GM12891 (cell line): Measurements from ENCODE around the gene TESK1.
"Not testable (repeated sequence)": the region's sequence is repeated elsewhere in the genome, so short reads cannot be mapped to it uniquely, and the experiment has no call there.

Experiments used
- DNase-seq: peaks from one replicate; pipeline ENCODE4 v3.0.0; 2011; ENCODE audit warnings: low spot score; ENCODE audit not compliant: insufficient read length
- FAIRE-seq: peaks from 2 replicates; lab custom pipeline; 2011; peaks lifted over from hg19 to GRCh38; lab: Jason Lieb, UNC
- PAX5 ChIP-seq: IDR thresholded peaks from 2 replicates; pipeline ENCODE4 v1.6.1; 2011; ENCODE audit warnings: low read length, moderate library complexity, mild to moderate bottlenecking; ENCODE audit not compliant: insufficient read depth, severe bottlenecking
- POLR2A ChIP-seq: IDR thresholded peaks from 2 replicates; pipeline ENCODE4 v1.6.1; 2011; ENCODE audit warnings: low read depth, low read length, control low read depth
- POLR2AphosphoS5 ChIP-seq: IDR thresholded peaks from 2 replicates; pipeline ENCODE4 v1.6.1; 2011; ENCODE audit warnings: low read depth, low read length, control low read depth
- POU2F2 ChIP-seq: IDR thresholded peaks from 2 replicates; pipeline ENCODE4 v1.6.1; 2011; ENCODE audit warnings: low read depth, mild to moderate bottlenecking, control low read depth, low read length, moderate library complexity
- SPI1 ChIP-seq: IDR thresholded peaks from 2 replicates; pipeline ENCODE4 v1.6.1; 2011; ENCODE audit warnings: low read depth, low read length, control low read depth
- TAF1 ChIP-seq: IDR thresholded peaks from 2 replicates; pipeline ENCODE4 v1.6.1; 2011; ENCODE audit warnings: low read depth, low read length, control low read depth

TESK1 gene

GRCh38 chr9:35629597-35629996 lies 24.5 kb downstream of the TESK1 start:
- FAIRE-seq (peak; percentile 68), DNase-seq (no peak)
- TF ChIP-seq POLR2AphosphoS5 (no peak), POLR2A (no peak), PAX5 (no peak), SPI1 (no peak), POU2F2 (no peak), TAF1 (no peak)

GRCh38 chr9:35635730-35636129 lies 30.7 kb downstream of the TESK1 start:
- DNase-seq (no peak), FAIRE-seq (no peak)
- TF ChIP-seq POU2F2: no peak
- TF ChIP-seq POLR2A: no peak
- TF ChIP-seq TAF1: no peak
- no peak for TF ChIP-seq SPI1
- TF ChIP-seq PAX5: no peak
- no peak for TF ChIP-seq POLR2AphosphoS5

GRCh38 chr9:35636135-35636876 lies 31.2 kb downstream of the TESK1 start:
- TF ChIP-seq PAX5 (no peak), SPI1 (no peak), POLR2A (no peak), POLR2AphosphoS5 (no peak), POU2F2 (no peak), TAF1 (no peak)
- FAIRE-seq: no peak

GRCh38 chr9:35636877-35637246 lies 31.8 kb downstream of the TESK1 start:
- peak; percentile 28 for FAIRE-seq
- not testable (repeated sequence) for DNase-seq

More at GRCh38 chr9:35636135-35636876, 31.2 kb downstream of the TESK1 start:
- DNase-seq: no peak

GRCh38 chr9:35637427-35637955 lies 32.4 kb downstream of the TESK1 start:
- FAIRE-seq: not testable (repeated sequence)

GRCh38 chr9:35638751-35639150 lies 33.7 kb downstream of the TESK1 start:
- FAIRE-seq, DNase-seq: not testable (repeated sequence)

More at GRCh38 chr9:35637427-35637955, 32.4 kb downstream of the TESK1 start:
- DNase-seq: not testable (repeated sequence)

- FAIRE-seq: peak; percentile 82
- not testable (repeated sequence) for DNase-seq
These were observed 34.2 kb downstream of the TESK1 start for GRCh38 chr9:35639225-35639624.

GRCh38 chr9:35639631-35640030 lies 34.6 kb downstream of the TESK1 start:
- TF ChIP-seq POLR2A (no peak), SPI1 (no peak), POLR2AphosphoS5 (no peak), POU2F2 (no peak), PAX5 (no peak), TAF1 (no peak)
- FAIRE-seq (no peak), DNase-seq (no peak)

- DNase-seq, FAIRE-seq: not testable (repeated sequence)
These were observed 35.4 kb downstream of the TESK1 start for GRCh38 chr9:35640431-35640830.

GRCh38 chr9:35641478-35641877 lies 36.4 kb downstream of the TESK1 start:
- not testable (repeated sequence) for FAIRE-seq, DNase-seq

- DNase-seq (no peak), FAIRE-seq (no peak)
- TF ChIP-seq TAF1 (no peak), PAX5 (no peak), POLR2AphosphoS5 (no peak), SPI1 (no peak), POLR2A (no peak)
These were observed 38.0 kb downstream of the TESK1 start for GRCh38 chr9:35643046-35643445.

- not testable (repeated sequence) for FAIRE-seq, DNase-seq
These were observed 40.7 kb downstream of the TESK1 start for GRCh38 chr9:35645736-35646135.

- TF ChIP-seq TAF1 (no peak), SPI1 (no peak), PAX5 (no peak)
- DNase-seq (no peak), FAIRE-seq (peak; percentile 5)
These were observed 41.1 kb downstream of the TESK1 start for GRCh38 chr9:35646153-35646532.
